Mesothelial cell of epicardium (in vitro differentiated cells): ENCODE measurements around the gene NPM1. TPM values are rescaled to one million over a fixed set of nuclear protein-coding genes. Genes with fewer than 3 reads are reported as not detected.
"Not testable (repeated sequence)": the region's sequence is repeated elsewhere in the genome, so short reads cannot be mapped to it uniquely, and the experiment has no call there.

Source experiments
- DNase-seq, 2 experiments: peaks; one replicate each; pipeline ENCODE4 v3.0.0; 2021; ENCODE audit warnings: low spot score in 2 of 2; ENCODE audit not compliant: unreplicated experiment in 2 of 2
- H3K27ac Mint-ChIP-seq: 2 replicates; pipeline ENCODE4 v1.8.0; 2021; ENCODE audit warnings: mixed read lengths
- H3K27me3 Mint-ChIP-seq: 2 replicates; pipeline ENCODE4 v1.8.0; 2021; ENCODE audit warnings: low read depth, mixed read lengths
- H3K36me3 Mint-ChIP-seq: 2 replicates; pipeline ENCODE4 v1.8.0; 2021; ENCODE audit warnings: mixed read lengths
- H3K4me1 Mint-ChIP-seq: 2 replicates; pipeline ENCODE4 v1.8.0; 2021; ENCODE audit warnings: mixed read lengths
- H3K4me3 Mint-ChIP-seq: 2 replicates; pipeline ENCODE4 v1.8.0; 2021; ENCODE audit warnings: mild to moderate bottlenecking, moderate library complexity, mixed read lengths
- H3K9me3 Mint-ChIP-seq: 2 replicates; pipeline ENCODE4 v1.8.0; 2021; ENCODE audit warnings: mixed read lengths
- CTCF ChIP-seq: fragments of 200-600 bp; sonication (generic); IDR thresholded peaks from one replicate; pipeline ENCODE4 v1.5.0; 2021; ENCODE audit warnings: antibody characterized with exemption; ENCODE audit not compliant: unreplicated experiment
- total RNA-seq: library from RNA; stranded (reverse); gene quantifications from 3 replicates; pipeline ENCODE4 v1.2.1, GENCODE V29; 2021

Gene NPM1
- total RNA-seq, 1 donor from 2014 or later = 1,674 TPM

GRCh38 chr5:171397190-171397589 lies 9.5 kb downstream of the NPM1 start:
- H3K27me3 Mint-ChIP-seq = no peaks in the 10 kb centered on the region
- TF ChIP-seq CTCF = no peak
- no peak overlapping the region for H3K4me3 Mint-ChIP-seq
- H3K27ac Mint-ChIP-seq = no peak overlapping the region
- H3K36me3 Mint-ChIP-seq = peaks cover 59% of the 10 kb centered on the region
- no peak for DNase-seq
- H3K9me3 Mint-ChIP-seq = peaks cover 4% of the 10 kb centered on the region
- H3K4me1 Mint-ChIP-seq = peaks cover 7% of the 10 kb centered on the region

- DNase-seq = no peak
- TF ChIP-seq CTCF = no peak
- no peak overlapping the region for H3K27ac Mint-ChIP-seq
- H3K27me3 Mint-ChIP-seq = no peaks in the 10 kb centered on the region
- H3K36me3 Mint-ChIP-seq = peaks cover 58% of the 10 kb centered on the region
- peaks cover 5% of the 10 kb centered on the region for H3K4me1 Mint-ChIP-seq
- H3K9me3 Mint-ChIP-seq = peaks cover 4% of the 10 kb centered on the region
- no peak overlapping the region for H3K4me3 Mint-ChIP-seq
Measured at GRCh38 chr5:171397599-171397998, 9.9 kb downstream of the NPM1 start.

GRCh38 chr5:171398660-171399059 lies 11.0 kb downstream of the NPM1 start:
- not testable (repeated sequence) for H3K27me3 Mint-ChIP-seq, DNase-seq, H3K9me3 Mint-ChIP-seq, H3K4me1 Mint-ChIP-seq, H3K4me3 Mint-ChIP-seq
- Mint-ChIP-seq H3K36me3 (peaks cover 51% of the 10 kb centered on the region), H3K27ac (peak overlapping the region; percentile 66)

GRCh38 chr5:171400169-171400568 lies 12.5 kb downstream of the NPM1 start:
- peaks cover 4% of the 10 kb centered on the region for H3K9me3 Mint-ChIP-seq
- DNase-seq = no peak
- TF ChIP-seq CTCF = no peak
- no peak overlapping the region for H3K27ac Mint-ChIP-seq
- peaks cover 55% of the 10 kb centered on the region for H3K36me3 Mint-ChIP-seq
- no peaks in the 10 kb centered on the region for H3K27me3 Mint-ChIP-seq
- H3K4me1 Mint-ChIP-seq = no peaks in the 10 kb centered on the region
- no peak overlapping the region for H3K4me3 Mint-ChIP-seq

- Mint-ChIP-seq H3K4me3 (no peak overlapping the region), H3K27me3 (no peaks in the 10 kb centered on the region), H3K9me3 (peaks cover 4% of the 10 kb centered on the region), H3K4me1 (no peaks in the 10 kb centered on the region), H3K27ac (no peak overlapping the region), H3K36me3 (peaks cover 59% of the 10 kb centered on the region)
- no peak for DNase-seq
- TF ChIP-seq CTCF = no peak
Measured at GRCh38 chr5:171401167-171401947, 13.7 kb downstream of the NPM1 start.

GRCh38 chr5:171402751-171403150 lies 15.1 kb downstream of the NPM1 start:
- H3K36me3 Mint-ChIP-seq = peaks cover 60% of the 10 kb centered on the region
- H3K4me1 Mint-ChIP-seq, DNase-seq, H3K27ac Mint-ChIP-seq, H3K27me3 Mint-ChIP-seq, H3K9me3 Mint-ChIP-seq, H3K4me3 Mint-ChIP-seq: not testable (repeated sequence)

- no peaks in the 10 kb centered on the region for H3K27me3 Mint-ChIP-seq
- H3K36me3 Mint-ChIP-seq = peaks cover 64% of the 10 kb centered on the region
- DNase-seq = no peak
- TF ChIP-seq CTCF = no peak
- H3K4me1 Mint-ChIP-seq = peaks cover 11% of the 10 kb centered on the region
- H3K27ac Mint-ChIP-seq = peak overlapping the region; percentile 26
- H3K9me3 Mint-ChIP-seq = peaks cover 4% of the 10 kb centered on the region
- no peak overlapping the region for H3K4me3 Mint-ChIP-seq
Measured at GRCh38 chr5:171405615-171406014, 18.0 kb downstream of the NPM1 start.
